GM12865 (cell line): ENCODE results near the gene TGM3.

Experiments used
- DNase-seq: peaks from one replicate; pipeline ENCODE4 v3.0.0; 2010; ENCODE audit warnings: low read depth
- H3K4me3 ChIP-seq: 2 replicates; pipeline ENCODE4 v1.5.1; 2011; ENCODE audit warnings: mild to moderate bottlenecking, low read depth, low read length, control low read depth
- CTCF ChIP-seq: IDR thresholded peaks from 2 replicates; pipeline ENCODE4 v1.5.1; 2011; ENCODE audit warnings: low read length, control low read depth, low read depth, inconsistent platforms; ENCODE audit not compliant: insufficient read depth; ENCODE audit errors: missing control alignments

The TGM3 gene

GRCh38 chr20:2331901-2332565, 36.2 kb downstream of the TGM3 start:
- DNase-seq: no peak
- TF ChIP-seq CTCF: no peak

GRCh38 chr20:2332711-2333110, 36.9 kb downstream of the TGM3 start:
- no peak overlapping the region for H3K4me3 ChIP-seq
- DNase-seq: no peak
- TF ChIP-seq CTCF: no peak

More at GRCh38 chr20:2331901-2332565, 36.2 kb downstream of the TGM3 start:
- H3K4me3 ChIP-seq: no peak overlapping the region

- DNase-seq: no peak
- TF ChIP-seq CTCF: no peak
- H3K4me3 ChIP-seq: no peak overlapping the region
Observed at GRCh38 chr20:2333821-2334220, 38.0 kb downstream of the TGM3 start.

GRCh38 chr20:2335096-2335870, 39.5 kb downstream of the TGM3 start:
- no peak for TF ChIP-seq CTCF
- H3K4me3 ChIP-seq: no peak overlapping the region
- no peak for DNase-seq

GRCh38 chr20:2336471-2336870, 40.7 kb downstream of the TGM3 start:
- no peak for DNase-seq
- H3K4me3 ChIP-seq: no peak overlapping the region
- TF ChIP-seq CTCF: no peak

- no peak for TF ChIP-seq CTCF
- DNase-seq: no peak
- H3K4me3 ChIP-seq: no peak overlapping the region
Observed at GRCh38 chr20:2337142-2337541, 41.3 kb downstream of the TGM3 start.

GRCh38 chr20:2338411-2339066, 42.7 kb downstream of the TGM3 start:
- no peak for TF ChIP-seq CTCF
- DNase-seq: no peak
- H3K4me3 ChIP-seq: no peak overlapping the region
